Subcutaneous adipose tissue (tissue), 4 donors: ENCODE data around the gene PIK3CG. TPM values are rescaled to one million over a fixed set of nuclear protein-coding genes. Genes with fewer than 3 reads are reported as not detected.

ENCODE experiments used
- total RNA-seq, 4 donors: library from RNA; depleted of rRNA; stranded (reverse); fragments of >200 nt; gene quantifications; one replicate each; pipeline ENCODE4 v1.1.0, GENCODE V29; 2016
- TF ChIP-seq, protein P1 (sequence below): fragments of 450-650 bp; IDR thresholded peaks from one replicate; pipeline ENCODE4 v1.5.1; 2016; ENCODE audit warnings: low read depth, mild to moderate bottlenecking, control low read depth, antibody characterized with exemption, moderate library complexity

Gene PIK3CG
- total RNA-seq, 4 donors from 2014 or later, result 5.7 to 20.1 (median 10.1) TPM

- TF ChIP-seq, protein P1, sequence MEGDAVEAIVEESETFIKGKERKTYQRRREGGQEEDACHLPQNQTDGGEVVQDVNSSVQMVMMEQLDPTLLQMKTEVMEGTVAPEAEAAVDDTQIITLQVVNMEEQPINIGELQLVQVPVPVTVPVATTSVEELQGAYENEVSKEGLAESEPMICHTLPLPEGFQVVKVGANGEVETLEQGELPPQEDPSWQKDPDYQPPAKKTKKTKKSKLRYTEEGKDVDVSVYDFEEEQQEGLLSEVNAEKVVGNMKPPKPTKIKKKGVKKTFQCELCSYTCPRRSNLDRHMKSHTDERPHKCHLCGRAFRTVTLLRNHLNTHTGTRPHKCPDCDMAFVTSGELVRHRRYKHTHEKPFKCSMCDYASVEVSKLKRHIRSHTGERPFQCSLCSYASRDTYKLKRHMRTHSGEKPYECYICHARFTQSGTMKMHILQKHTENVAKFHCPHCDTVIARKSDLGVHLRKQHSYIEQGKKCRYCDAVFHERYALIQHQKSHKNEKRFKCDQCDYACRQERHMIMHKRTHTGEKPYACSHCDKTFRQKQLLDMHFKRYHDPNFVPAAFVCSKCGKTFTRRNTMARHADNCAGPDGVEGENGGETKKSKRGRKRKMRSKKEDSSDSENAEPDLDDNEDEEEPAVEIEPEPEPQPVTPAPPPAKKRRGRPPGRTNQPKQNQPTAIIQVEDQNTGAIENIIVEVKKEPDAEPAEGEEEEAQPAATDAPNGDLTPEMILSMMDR, result no peak
These were observed 16.9 kb downstream of the PIK3CG start for GRCh38 chr7:106881984-106882383.

- TF ChIP-seq, protein P1, result no peak
These were observed 18.5 kb downstream of the PIK3CG start for GRCh38 chr7:106883456-106884026.

- TF ChIP-seq, protein P1, result no peak
These were observed 20.6 kb downstream of the PIK3CG start for GRCh38 chr7:106885652-106886051.

GRCh38 chr7:106887421-106887820, 22.3 kb downstream of the PIK3CG start:
- TF ChIP-seq, protein P1, result no peak

- TF ChIP-seq, protein P1, result no peak
These were observed 23.1 kb downstream of the PIK3CG start for GRCh38 chr7:106888204-106888603.

DNA sequence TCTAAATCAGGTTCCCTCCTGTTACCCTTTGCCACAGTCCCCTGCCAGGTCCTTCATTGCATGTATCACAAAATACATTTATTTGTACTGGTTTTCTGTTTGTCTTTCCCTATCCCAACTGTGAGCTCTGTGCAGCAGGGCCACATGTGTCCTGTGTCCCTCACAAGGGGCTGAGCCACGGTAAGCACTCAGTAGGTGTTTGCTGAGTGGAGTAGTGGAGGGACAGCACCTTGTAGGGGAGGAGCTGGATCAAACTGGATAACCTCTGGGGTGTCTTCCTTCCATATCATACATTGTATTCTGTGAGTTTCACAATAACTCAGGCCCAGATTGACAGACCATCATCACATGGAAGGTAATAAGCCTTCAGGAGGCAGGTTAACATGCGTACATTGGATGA, 25.9 kb downstream of the PIK3CG start:
- TF ChIP-seq, protein P1, result no peak

GRCh38 chr7:106891548-106892410, 26.7 kb downstream of the PIK3CG start:
- TF ChIP-seq, protein P1, result no peak
